ENCODE results near the gene CCDC6. TPM values are rescaled to one million over a fixed set of nuclear protein-coding genes. Genes with fewer than 3 reads are reported as not detected.

The CCDC6 gene
- total RNA-seq, 1 experiment from 2014 or later, result 54.9 TPM

- Histone ChIP-seq H3K36me3 (ENCODE audit: control insufficient read depth in 1 of 2, insufficient read depth in 2 of 2, low read length in 2 of 2) (no peaks in the 10 kb centered on the region; a peak in 1 of 4 replicates), H2AFZ (ENCODE audit: low read depth, low read length, poor library complexity, severe bottlenecking) (no peak overlapping the region), H3K79me2 (ENCODE audit: insufficient read depth, low read length) (peaks cover 94% of the 10 kb centered on the region), H3K9me3 (ENCODE audit: control insufficient read depth in 1 of 2, insufficient read depth in 1 of 2, low read depth in 1 of 2, low read length in 2 of 2) (no peaks in the 10 kb centered on the region), H3K27me3 (ENCODE audit: insufficient read depth, low read length) (no peaks in the 10 kb centered on the region), H3K27ac (ENCODE audit: low read depth, low read length) (no peak overlapping the region), H4K20me1 (ENCODE audit: insufficient read depth) (no peaks in the 10 kb centered on the region), H3K9ac (ENCODE audit: low read length) (no peak overlapping the region), H3K4me1 (ENCODE audit: control insufficient read depth in 1 of 2, insufficient read depth in 2 of 2, low read length in 2 of 2) (peaks cover 0 to 2% of the 10 kb centered on the region in 2 experiments; a peak in 1 of 4 replicates), H3K4me3 (replicated peaks in 1 of 2; ENCODE audit: low read depth in 1 of 2, low read length in 2 of 2) (no peak overlapping the region), H3K9me2 (ENCODE audit: insufficient read depth) (no peaks in the 10 kb centered on the region), H3K4me2 (ENCODE audit: low read length) (no peak overlapping the region)
- ChIA-PET POLR2A (no interaction called here), RAD21 (ENCODE audit: low non-redundant PET in 1 of 2, low total read pairs in 2 of 2, uncharacterized antibody in 2 of 2, unreplicated experiment in 2 of 2) (no interaction called here), CTCF (no interaction called here)
- no TSS peak for BruUV-seq (replicated peaks)
- intact Hi-C loops (cut with micrococcal nuclease), result no loop called here
- DNase-seq (ENCODE audit: low read depth, low spot score) (no peak), ATAC-seq (no peak)
- no peak for TF ChIP-seq CEBPB (IDR thresholded peaks at IDR 0.05; ENCODE audit: low read depth)
- TF ChIP-seq FOSL1 (IDR thresholded peaks at IDR 0.05; ENCODE audit: low read depth), result no peak
- TF ChIP-seq, protein P1, sequence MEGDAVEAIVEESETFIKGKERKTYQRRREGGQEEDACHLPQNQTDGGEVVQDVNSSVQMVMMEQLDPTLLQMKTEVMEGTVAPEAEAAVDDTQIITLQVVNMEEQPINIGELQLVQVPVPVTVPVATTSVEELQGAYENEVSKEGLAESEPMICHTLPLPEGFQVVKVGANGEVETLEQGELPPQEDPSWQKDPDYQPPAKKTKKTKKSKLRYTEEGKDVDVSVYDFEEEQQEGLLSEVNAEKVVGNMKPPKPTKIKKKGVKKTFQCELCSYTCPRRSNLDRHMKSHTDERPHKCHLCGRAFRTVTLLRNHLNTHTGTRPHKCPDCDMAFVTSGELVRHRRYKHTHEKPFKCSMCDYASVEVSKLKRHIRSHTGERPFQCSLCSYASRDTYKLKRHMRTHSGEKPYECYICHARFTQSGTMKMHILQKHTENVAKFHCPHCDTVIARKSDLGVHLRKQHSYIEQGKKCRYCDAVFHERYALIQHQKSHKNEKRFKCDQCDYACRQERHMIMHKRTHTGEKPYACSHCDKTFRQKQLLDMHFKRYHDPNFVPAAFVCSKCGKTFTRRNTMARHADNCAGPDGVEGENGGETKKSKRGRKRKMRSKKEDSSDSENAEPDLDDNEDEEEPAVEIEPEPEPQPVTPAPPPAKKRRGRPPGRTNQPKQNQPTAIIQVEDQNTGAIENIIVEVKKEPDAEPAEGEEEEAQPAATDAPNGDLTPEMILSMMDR (IDR thresholded peaks at IDR 0.05 in 2 of 3, conservative IDR thresholded peaks at IDR 0.05 in 1 of 3; ENCODE audit: borderline replicate concordance in 1 of 3, insufficient read depth in 1 of 3, low read depth in 2 of 3, low read length in 2 of 3), result no peak
Measured at GRCh38 chr10:59859570-59859969, 46.8 kb downstream of the CCDC6 start.

GRCh38 chr10:59857921-59858320, 48.4 kb downstream of the CCDC6 start:
- H3K36me3 ChIP-seq (ENCODE audit: control insufficient read depth in 1 of 2, insufficient read depth in 2 of 2, low read length in 2 of 2), result no peaks in the 10 kb centered on the region; a peak in 1 of 4 replicates
- H4K20me1 ChIP-seq (ENCODE audit: insufficient read depth), result no peaks in the 10 kb centered on the region
- POLR2A ChIA-PET, result no interaction called here
- no peaks in the 10 kb centered on the region for H3K4me1 ChIP-seq (ENCODE audit: control insufficient read depth in 1 of 2, insufficient read depth in 2 of 2, low read length in 2 of 2)
- H2AFZ ChIP-seq (ENCODE audit: low read depth, low read length, poor library complexity, severe bottlenecking), result no peak overlapping the region
- H3K4me2 ChIP-seq (ENCODE audit: low read length), result no peak overlapping the region
- BruUV-seq (replicated peaks), result no TSS peak
- no peak overlapping the region for H3K27ac ChIP-seq (ENCODE audit: low read depth, low read length)
- H3K4me3 ChIP-seq (replicated peaks in 1 of 2; ENCODE audit: low read depth in 1 of 2, low read length in 2 of 2), result no peak overlapping the region
- RAD21 ChIA-PET (ENCODE audit: low non-redundant PET in 1 of 2, low total read pairs in 2 of 2, uncharacterized antibody in 2 of 2, unreplicated experiment in 2 of 2), result no interaction called here
- H3K79me2 ChIP-seq (ENCODE audit: insufficient read depth, low read length), result peaks cover 89% of the 10 kb centered on the region
- intact Hi-C loops (cut with micrococcal nuclease), result no loop called here
- no peak for DNase-seq (ENCODE audit: low read depth, low spot score)
- ATAC-seq, result no peak
- no peaks in the 10 kb centered on the region for H3K9me3 ChIP-seq (ENCODE audit: control insufficient read depth in 1 of 2, insufficient read depth in 1 of 2, low read depth in 1 of 2, low read length in 2 of 2)
- no peaks in the 10 kb centered on the region for H3K9me2 ChIP-seq (ENCODE audit: insufficient read depth)
- CTCF ChIA-PET, result no interaction called here
- H3K9ac ChIP-seq (ENCODE audit: low read length), result no peak overlapping the region
- H3K27me3 ChIP-seq (ENCODE audit: insufficient read depth, low read length), result no peaks in the 10 kb centered on the region
- TF ChIP-seq RAD21 (IDR thresholded peaks at IDR 0.05; ENCODE audit: low read depth) (no peak), POLR2AphosphoS5 (IDR thresholded peaks at IDR 0.05; ENCODE audit: low read depth, low read length) (no peak), ELF1 (IDR thresholded peaks at IDR 0.05; ENCODE audit: borderline replicate concordance, low read depth) (no peak), TCF7L2 (IDR thresholded peaks at IDR 0.05; ENCODE audit: borderline replicate concordance, extremely low read depth, insufficient read depth, insufficient read length) (no peak)
